SK-N-SH (cell line): Measurements from ENCODE around the gene KRT39. TPM values are rescaled to one million over a fixed set of nuclear protein-coding genes. Genes with fewer than 3 reads are reported as not detected.

Source experiments
- CTCF ChIA-PET: fragments of 300-600, 350-600 bp; formaldehyde crosslinking; extraction: SDS; loops from one replicate; lab custom pipeline; 2021; lab: Yijun Ruan, JAX
- POLR2A ChIA-PET: fragments of 350-600 bp; sonication (Branson Sonifier 250); formaldehyde crosslinking; extraction: SDS; loops from one replicate; lab custom pipeline; 2020; ENCODE audit warnings: antibody characterized with exemption, inconsistent platforms; lab: Yijun Ruan, JAX
- DNase-seq: peaks from one replicate; pipeline ENCODE4 v3.0.0; 2012
- H2AFZ ChIP-seq: fragments of 200-600 bp; sonication (generic); 2 replicates; pipeline ENCODE4 v1.8.1; 2016; ENCODE audit warnings: antibody characterized with exemption, mild to moderate bottlenecking, low read depth
- H3F3A ChIP-seq: fragments of 200-600 bp; sonication (generic); replicated peaks from 2 replicates; pipeline ENCODE3; 2016; ENCODE audit warnings: antibody characterized with exemption, mild to moderate bottlenecking; ENCODE audit not compliant: insufficient read depth
- H3K27ac ChIP-seq, 2 experiments: fragments of 200-500 bp in 1 of 2; fragments of 200-600 bp in 1 of 2; sonication (Bioruptor generic) in 1 of 2; sonication (generic), shearing (Covaris generic) in 1 of 2; 2 replicates each; pipeline versions ENCODE4 v1.5.1 to v1.6.1; 2014 to 2016; ENCODE audit warnings: low read depth in 2 of 2, inconsistent platforms in 1 of 2, low read length in 1 of 2, mild to moderate bottlenecking in 1 of 2, mixed read lengths in 1 of 2
- H3K27me3 ChIP-seq: fragments of 200-600 bp; sonication (generic), shearing (Covaris generic); 2 replicates; pipeline ENCODE4 v1.6.1; 2016; ENCODE audit warnings: mixed run types; ENCODE audit not compliant: insufficient read depth
- H3K36me3 ChIP-seq, 2 experiments: fragments of 200-500 bp in 1 of 2; fragments of 200-600 bp in 1 of 2; sonication (Bioruptor generic) in 1 of 2; sonication (generic) in 1 of 2; replicated peaks in 1 of 2; 2 replicates each; pipeline versions ENCODE3 to v1.5.1; 2014 to 2016; ENCODE audit warnings: low read length in 1 of 2, mild to moderate bottlenecking in 1 of 2; ENCODE audit not compliant: insufficient read depth in 2 of 2, control insufficient read depth in 1 of 2
- H3K4me1 ChIP-seq, 2 experiments: fragments of 200-500 bp in 1 of 2; fragments of 200-600 bp in 1 of 2; sonication (Bioruptor generic) in 1 of 2; sonication (generic), shearing (Covaris generic) in 1 of 2; 2 replicates each; pipeline versions ENCODE4 v1.5.1 to v1.6.1; 2014 to 2016; ENCODE audit warnings: low read depth in 1 of 2, low read length in 1 of 2, mixed run types in 1 of 2; ENCODE audit not compliant: insufficient read depth in 2 of 2, control insufficient read depth in 1 of 2
- H3K4me2 ChIP-seq: fragments of 200-600 bp; sonication (generic), shearing (Covaris generic); 2 replicates; pipeline ENCODE4 v1.6.1; 2017; ENCODE audit warnings: mixed run types
- H3K4me3 ChIP-seq, 2 experiments: fragments of 200-500 bp in 1 of 2; fragments of 200-600 bp in 1 of 2; sonication (Bioruptor generic) in 1 of 2; sonication (generic), shearing (Covaris generic) in 1 of 2; 2 replicates each; pipeline versions ENCODE4 v1.5.1 to v1.8.1; 2014 to 2016; ENCODE audit warnings: low read depth in 2 of 2, inconsistent platforms in 1 of 2, low read length in 1 of 2, mild to moderate bottlenecking in 1 of 2, mixed read lengths in 1 of 2, moderate library complexity in 1 of 2
- H3K79me2 ChIP-seq: fragments of 200-600 bp; sonication (generic); 2 replicates; pipeline ENCODE4 v1.8.1; 2017; ENCODE audit warnings: mild to moderate bottlenecking; ENCODE audit not compliant: insufficient read depth
- H3K9ac ChIP-seq: fragments of 200-600 bp; sonication (generic); 2 replicates; pipeline ENCODE4 v1.6.1; 2017; ENCODE audit warnings: mixed run types
- H3K9me2 ChIP-seq: fragments of 200-600 bp; sonication (generic); 2 replicates; pipeline ENCODE4 v1.6.1; 2017; ENCODE audit warnings: mixed run types
- H3K9me3 ChIP-seq: fragments of 200-600 bp; sonication (generic); 2 replicates; pipeline ENCODE4 v1.6.1; 2017; ENCODE audit warnings: mixed run types, mild to moderate bottlenecking, moderate library complexity
- H4K20me1 ChIP-seq: fragments of 200-600 bp; sonication (generic); 2 replicates; pipeline ENCODE4 v1.6.1; 2017; ENCODE audit warnings: mild to moderate bottlenecking, mixed run types; ENCODE audit not compliant: insufficient read depth
- ELF1 ChIP-seq: IDR thresholded peaks from 2 replicates; pipeline ENCODE4 v1.4.0; 2012
- FOSL2 ChIP-seq: IDR thresholded peaks from 2 replicates; pipeline ENCODE4 v1.4.0; 2012; ENCODE audit warnings: low read depth, mild to moderate bottlenecking, moderate library complexity, borderline replicate concordance
- FOXJ3 ChIP-seq: sonication (generic); formaldehyde crosslinking; IDR thresholded peaks from 2 replicates; pipeline ENCODE4 v1.5.1; 2020; ENCODE audit warnings: mild to moderate bottlenecking, missing genetic modification reagents
- FOXM1 ChIP-seq: IDR thresholded peaks from 2 replicates; pipeline ENCODE4 v1.4.0; 2012; ENCODE audit warnings: low read depth, mild to moderate bottlenecking
- GABPA ChIP-seq: IDR thresholded peaks from 2 replicates; pipeline ENCODE4 v1.4.0; 2012; ENCODE audit warnings: low read depth, mild to moderate bottlenecking
- GATA2 ChIP-seq: sonication (generic); formaldehyde crosslinking; IDR thresholded peaks from 2 replicates; pipeline ENCODE4 v1.5.0; 2020; ENCODE audit warnings: mild to moderate bottlenecking, missing genetic modification reagents
- IRF3 ChIP-seq: fragments of 150-350 bp; IDR thresholded peaks from 2 replicates; pipeline ENCODE4 v1.6.1; 2016; ENCODE audit warnings: mild to moderate bottlenecking, low read depth, low read length
- JUND ChIP-seq: IDR thresholded peaks from 2 replicates; pipeline ENCODE4 v1.4.0; 2012
- MAX ChIP-seq: IDR thresholded peaks from 2 replicates; pipeline ENCODE4 v1.4.0; 2012; ENCODE audit warnings: low read depth
- MEF2A ChIP-seq: IDR thresholded peaks from 2 replicates; pipeline ENCODE4 v1.4.0; 2012; ENCODE audit warnings: low read depth, borderline replicate concordance
- NFIC ChIP-seq: IDR thresholded peaks from 2 replicates; pipeline ENCODE4 v1.4.0; 2012; ENCODE audit warnings: borderline replicate concordance
- PBX3 ChIP-seq: IDR thresholded peaks from 2 replicates; pipeline ENCODE4; 2012
- POLR2AphosphoS5 ChIP-seq: IDR thresholded peaks from 2 replicates; pipeline ENCODE4 v1.6.1; 2012; ENCODE audit warnings: low read depth, low read length
- RAD21 ChIP-seq: IDR thresholded peaks from 2 replicates; pipeline ENCODE4 v1.6.1; 2012; ENCODE audit warnings: mild to moderate bottlenecking, low read length
- REST ChIP-seq: IDR thresholded peaks from 2 replicates; pipeline ENCODE4 v1.6.1; 2012; ENCODE audit warnings: mild to moderate bottlenecking, low read depth, low read length, moderate library complexity
- RXRA ChIP-seq: IDR thresholded peaks from 2 replicates; pipeline ENCODE4 v1.4.0; 2012; ENCODE audit warnings: low read depth, mild to moderate bottlenecking, borderline replicate concordance
- TAF1 ChIP-seq: IDR thresholded peaks from 2 replicates; pipeline ENCODE4 v1.6.1; 2012; ENCODE audit warnings: low read depth, mild to moderate bottlenecking, low read length, moderate library complexity, borderline replicate concordance
- USF1 ChIP-seq: IDR thresholded peaks from 2 replicates; pipeline ENCODE4 v1.4.0; 2012; ENCODE audit warnings: low read depth, borderline replicate concordance
- YY1 ChIP-seq: IDR thresholded peaks from 2 replicates; pipeline ENCODE4 v1.4.0; 2012; ENCODE audit warnings: low read depth, mild to moderate bottlenecking
- WGBS: methylation state at CpG from one replicate; pipeline ENCODE4 v1.1.6; 2017; ENCODE audit warnings: low lambda C conversion rate; 5-methylcytosine and 5-hydroxymethylcytosine counted together
- polyA plus RNA-seq, 3 experiments: library from polyadenylated mRNA; depleted of rRNA; stranded (reverse); fragments of >200 nt; gene quantifications; 2 replicates each; pipeline ENCODE4 v1.2.3, GENCODE V29; 2012

The KRT39 gene
- polyA plus RNA-seq, 1 of the 3 experiments (the other 2 are of a cell fraction), result not detected

GRCh38 chr17:40952661-40953060 is 14.1 kb downstream of the KRT39 start (continued):
- TF ChIP-seq GATA2 (no peak), JUND (no peak), PBX3 (no peak), RXRA (no peak), MEF2A (no peak), FOXM1 (no peak), NFIC (no peak), RAD21 (no peak)

GRCh38 chr17:40952154-40952553 is 14.6 kb downstream of the KRT39 start:
- H3K36me3 ChIP-seq, result no peaks in the 10 kb centered on the region
- no peaks in the 10 kb centered on the region for H3F3A ChIP-seq
- H3K4me1 ChIP-seq, result 0 out of 4 replicates have a peak, but pooled peaks cover 0 to under 1% of the 10 kb centered on the region in 2 experiments
- POLR2A ChIA-PET, result no interaction called here
- H3K9ac ChIP-seq, result no peak overlapping the region
- H3K4me2 ChIP-seq, result no peak overlapping the region
- H3K79me2 ChIP-seq, result no peaks in the 10 kb centered on the region
- DNase-seq, result no peak
- no peak overlapping the region for H3K27ac ChIP-seq
- peaks cover 30% of the 10 kb centered on the region; the same call in 1 of the 2 replicates for H3K27me3 ChIP-seq
- H3K9me2 ChIP-seq, result no peaks in the 10 kb centered on the region
- H4K20me1 ChIP-seq, result no peaks in the 10 kb centered on the region
- TF ChIP-seq FOSL2 (no peak), YY1 (no peak), GABPA (no peak), TAF1 (no peak), USF1 (no peak), RAD21 (no peak)
- WGBS, result 30% methylated on average over 2 of the region's 2 CpGs
- no peaks in the 10 kb centered on the region for H3K9me3 ChIP-seq
- H2AFZ ChIP-seq, result no peak overlapping the region
- no peak overlapping the region for H3K4me3 ChIP-seq
- CTCF ChIA-PET, result interaction anchor here (1.1 kb wide), 1 partner anchor 148 kb away, joined by 3 read pairs; no protein-coding TSS in a partner anchor

- H3K27me3 ChIP-seq, result peaks cover 40% of the 10 kb centered on the region; the same call in 1 of the 2 replicates
- no peaks in the 10 kb centered on the region for H3K4me1 ChIP-seq
- WGBS, result 61% methylated on average over 2 of the region's 2 CpGs
- H3K4me3 ChIP-seq, result no peak overlapping the region
- no peak overlapping the region for H3K4me2 ChIP-seq
- H3K79me2 ChIP-seq, result no peaks in the 10 kb centered on the region
- no peak overlapping the region for H2AFZ ChIP-seq
- H3K36me3 ChIP-seq, result no peaks in the 10 kb centered on the region
- no peak overlapping the region for H3K27ac ChIP-seq
- no peak for DNase-seq
- H3K9me3 ChIP-seq, result no peaks in the 10 kb centered on the region
- POLR2A ChIA-PET, result no interaction called here
- no peaks in the 10 kb centered on the region for H3F3A ChIP-seq
- CTCF ChIA-PET, result no interaction called here
- no peaks in the 10 kb centered on the region for H3K9me2 ChIP-seq
- H4K20me1 ChIP-seq, result no peaks in the 10 kb centered on the region
- H3K9ac ChIP-seq, result no peak overlapping the region
- TF ChIP-seq FOXM1 (no peak), ELF1 (no peak), POLR2AphosphoS5 (no peak), PBX3 (no peak), FOXJ3 (CRISPR knock-in tag) (no peak), FOSL2 (no peak), REST (no peak), MAX (no peak), IRF3 (no peak), GABPA (no peak), TAF1 (no peak)
These were observed 15.6 kb downstream of the KRT39 start for GRCh38 chr17:40951011-40951622.
